Measurements from ENCODE around the gene CFAP54. TPM values are rescaled to one million over a fixed set of nuclear protein-coding genes. Genes with fewer than 3 reads are reported as not detected.

CFAP54 gene
- total and polyA plus RNA-seq, 2 of the 4 experiments (the other 2 are of a cell fraction) = 0.18 to 0.41 TPM

DNA sequence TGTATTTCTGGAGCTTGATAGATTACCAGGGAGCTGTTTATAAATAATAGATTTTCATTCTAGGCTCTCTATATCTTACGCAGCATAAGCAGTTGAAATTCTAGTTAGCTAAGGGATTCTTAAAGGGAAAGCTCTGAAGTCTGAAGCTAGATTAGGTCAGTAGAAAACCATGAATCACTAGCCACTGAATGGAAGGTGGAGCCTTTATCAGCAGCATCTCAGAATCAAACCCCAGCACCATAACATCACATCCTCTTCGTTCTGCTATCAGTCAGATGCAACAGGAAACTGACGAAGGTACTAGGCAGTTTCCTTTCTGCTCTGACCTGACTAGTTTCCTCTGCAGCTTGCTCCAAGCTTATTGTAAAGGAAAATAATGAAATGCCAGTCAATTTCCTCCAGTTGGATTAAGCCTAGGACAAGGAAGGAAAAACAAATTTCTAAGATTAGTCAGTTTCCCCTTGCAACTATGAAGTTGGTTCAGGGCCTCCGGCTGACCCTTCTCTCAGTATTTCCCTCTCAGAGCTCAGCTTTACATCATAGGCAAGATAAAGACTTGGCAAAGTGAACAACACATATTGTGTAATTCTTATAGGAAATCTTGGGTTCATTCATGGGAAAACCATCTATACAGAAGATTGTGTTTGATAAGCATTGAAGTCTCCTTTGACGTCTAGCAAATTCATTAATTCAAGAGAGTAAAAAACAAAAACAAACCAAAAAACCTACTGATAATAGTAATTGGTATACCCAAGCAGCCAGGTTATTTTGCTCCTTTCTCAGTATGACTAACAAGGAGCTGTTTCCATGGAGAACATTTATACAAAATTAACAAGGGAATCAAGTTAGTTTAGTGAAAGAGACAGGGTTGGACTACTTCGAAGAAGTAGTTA lies 43.4 kb upstream of the CFAP54 start:
- H3K9ac ChIP-seq (ENCODE audit: low read depth, low read length) = no peak overlapping the region; the same call in 1 of the 2 replicates
- in situ Hi-C loops (cut with MboI; ENCODE audit: low sequenced_read_pairs) = no loop called here
- TF ChIP-seq RFX5 (IDR thresholded peaks at IDR 0.05; ENCODE audit: low read depth, low read length) (no peak), NFE2L2 (IDR thresholded peaks at IDR 0.05; ENCODE audit: low read depth, low read length) (no peak), BHLHE40 (IDR thresholded peaks at IDR 0.05; ENCODE audit: low read depth, low read length) (no peak), CEBPB (IDR thresholded peaks at IDR 0.05; ENCODE audit: low read depth, low read length) (peak; percentile 94), FOS (IDR thresholded peaks at IDR 0.05; ENCODE audit: low read depth, low read length) (peak; percentile 33; the same call in 1 of the 2 replicates), RCOR1 (IDR thresholded peaks at IDR 0.05; ENCODE audit: insufficient replicate concordance, low read length) (no peak), RAD21 (IDR thresholded peaks at IDR 0.05; ENCODE audit: low read length) (peak; percentile 26), CHD1 (IDR thresholded peaks at IDR 0.05; ENCODE audit: low read depth, low read length) (no peak), SMC3 (IDR thresholded peaks at IDR 0.05; ENCODE audit: low read depth, low read length) (no peak)
- TF ChIP-seq, protein P1, sequence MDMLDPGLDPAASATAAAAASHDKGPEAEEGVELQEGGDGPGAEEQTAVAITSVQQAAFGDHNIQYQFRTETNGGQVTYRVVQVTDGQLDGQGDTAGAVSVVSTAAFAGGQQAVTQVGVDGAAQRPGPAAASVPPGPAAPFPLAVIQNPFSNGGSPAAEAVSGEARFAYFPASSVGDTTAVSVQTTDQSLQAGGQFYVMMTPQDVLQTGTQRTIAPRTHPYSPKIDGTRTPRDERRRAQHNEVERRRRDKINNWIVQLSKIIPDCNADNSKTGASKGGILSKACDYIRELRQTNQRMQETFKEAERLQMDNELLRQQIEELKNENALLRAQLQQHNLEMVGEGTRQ (IDR thresholded peaks at IDR 0.05; ENCODE audit: low read depth, low read length) = no peak
- TF ChIP-seq, protein P2, sequence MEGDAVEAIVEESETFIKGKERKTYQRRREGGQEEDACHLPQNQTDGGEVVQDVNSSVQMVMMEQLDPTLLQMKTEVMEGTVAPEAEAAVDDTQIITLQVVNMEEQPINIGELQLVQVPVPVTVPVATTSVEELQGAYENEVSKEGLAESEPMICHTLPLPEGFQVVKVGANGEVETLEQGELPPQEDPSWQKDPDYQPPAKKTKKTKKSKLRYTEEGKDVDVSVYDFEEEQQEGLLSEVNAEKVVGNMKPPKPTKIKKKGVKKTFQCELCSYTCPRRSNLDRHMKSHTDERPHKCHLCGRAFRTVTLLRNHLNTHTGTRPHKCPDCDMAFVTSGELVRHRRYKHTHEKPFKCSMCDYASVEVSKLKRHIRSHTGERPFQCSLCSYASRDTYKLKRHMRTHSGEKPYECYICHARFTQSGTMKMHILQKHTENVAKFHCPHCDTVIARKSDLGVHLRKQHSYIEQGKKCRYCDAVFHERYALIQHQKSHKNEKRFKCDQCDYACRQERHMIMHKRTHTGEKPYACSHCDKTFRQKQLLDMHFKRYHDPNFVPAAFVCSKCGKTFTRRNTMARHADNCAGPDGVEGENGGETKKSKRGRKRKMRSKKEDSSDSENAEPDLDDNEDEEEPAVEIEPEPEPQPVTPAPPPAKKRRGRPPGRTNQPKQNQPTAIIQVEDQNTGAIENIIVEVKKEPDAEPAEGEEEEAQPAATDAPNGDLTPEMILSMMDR (conservative IDR thresholded peaks at IDR 0.05; ENCODE audit: low read depth, low read length) = no peak
- TF ChIP-seq, protein P3, sequence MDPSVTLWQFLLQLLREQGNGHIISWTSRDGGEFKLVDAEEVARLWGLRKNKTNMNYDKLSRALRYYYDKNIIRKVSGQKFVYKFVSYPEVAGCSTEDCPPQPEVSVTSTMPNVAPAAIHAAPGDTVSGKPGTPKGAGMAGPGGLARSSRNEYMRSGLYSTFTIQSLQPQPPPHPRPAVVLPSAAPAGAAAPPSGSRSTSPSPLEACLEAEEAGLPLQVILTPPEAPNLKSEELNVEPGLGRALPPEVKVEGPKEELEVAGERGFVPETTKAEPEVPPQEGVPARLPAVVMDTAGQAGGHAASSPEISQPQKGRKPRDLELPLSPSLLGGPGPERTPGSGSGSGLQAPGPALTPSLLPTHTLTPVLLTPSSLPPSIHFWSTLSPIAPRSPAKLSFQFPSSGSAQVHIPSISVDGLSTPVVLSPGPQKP (IDR thresholded peaks at IDR 0.05; ENCODE audit: borderline replicate concordance, low read depth, low read length) = no peak

More for the DNA sequence above, 43.4 kb upstream of the CFAP54 start:
- H3K23ac ChIP-seq (ENCODE audit: low read depth, low read length) = no peak overlapping the region; the same call in 1 of the 2 replicates
- no peaks in the 10 kb centered on the region for H4K20me1 ChIP-seq (ENCODE audit: insufficient read depth, low read length)
- H2BK15ac ChIP-seq (ENCODE audit: low read depth, low read length) = peak overlapping the region; percentile 46; the same call in 1 of the 3 replicates
- dilution Hi-C loops (cut with HindIII; ENCODE audit: low sequenced_read_pairs, unreplicated experiment) = no loop called here
- peak overlapping the region; percentile 56 for H4K91ac ChIP-seq (ENCODE audit: insufficient read depth, low read depth, low read length)
- H3K9me3 ChIP-seq (ENCODE audit: control insufficient read depth, insufficient read depth, low read length) = no peaks in the 10 kb centered on the region
- peak overlapping the region; percentile 79 for H3K4ac ChIP-seq (ENCODE audit: low read depth, low read length)
- H2AK5ac ChIP-seq (ENCODE audit: low read depth, low read length) = no peak overlapping the region
- H2AK9ac ChIP-seq (replicated peaks; ENCODE audit: low read depth, low read length, poor library complexity) = no peak overlapping the region
- peak overlapping the region; percentile 84 for H2BK120ac ChIP-seq (ENCODE audit: low read depth, low read length)
- H2BK20ac ChIP-seq (ENCODE audit: low read depth, low read length) = peak overlapping the region; percentile 84; the same call in 1 of the 2 replicates
- peak overlapping the region; percentile 59; the same call in 1 of the 2 replicates for H4K5ac ChIP-seq (ENCODE audit: low read depth, low read length)
- DNase-seq (peak; percentile 99), ATAC-seq (ENCODE audit: low read depth) (peak; percentile 93)
- H3K36me3 ChIP-seq (ENCODE audit: control insufficient read depth, insufficient read depth, low read length) = no peaks in the 10 kb centered on the region
- H2AFZ ChIP-seq (replicated peaks; ENCODE audit: low read length, poor library complexity) = no peak overlapping the region
- H3K18ac ChIP-seq (ENCODE audit: low read depth, low read length) = peak overlapping the region; percentile 92; the same call in 1 of the 2 replicates
- peak overlapping the region; percentile 65 for H3K4me2 ChIP-seq (ENCODE audit: low read depth, low read length)
- peak overlapping the region; percentile 29; the same call in 1 of the 2 replicates for H3K56ac ChIP-seq (ENCODE audit: extremely low read depth, insufficient read depth, low read length)
- no TSS peak for BruUV-seq (replicated peaks)
- intact Hi-C loops (cut with micrococcal nuclease) = loop anchor here (1.0 kb wide), 1 partner anchor 45 kb away; no protein-coding TSS in a partner anchor
- peak overlapping the region; percentile 51 to 70 for H4K8ac ChIP-seq (ENCODE audit: low read depth in 2 of 2, low read length in 2 of 2)
- ChIA-PET POLR2A (ENCODE audit: unreplicated experiment) (interaction anchor here (0.6 to 1.1 kb wide), 3 partner anchors 19 to 71 kb away, joined by 3 to 14 read pairs (median 4); no protein-coding TSS in a partner anchor), CTCF (interaction anchor here (1.1 kb wide), 1 partner anchor 45 kb away, joined by 5 read pairs; no protein-coding TSS in a partner anchor)
- peak overlapping the region; percentile 57; the same call in 1 of the 2 replicates for H3K14ac ChIP-seq (replicated peaks; ENCODE audit: low read depth, low read length)
- peak overlapping the region; percentile 87 for H2BK5ac ChIP-seq (ENCODE audit: low read depth, low read length, poor library complexity, severe bottlenecking)
- H3K27ac ChIP-seq (ENCODE audit: insufficient read depth, low read length) = peak overlapping the region; percentile 68
- H3K4me3 ChIP-seq (ENCODE audit: insufficient read depth, low read depth, low read length) = no peak overlapping the region
- H3K27me3 ChIP-seq (ENCODE audit: control insufficient read depth, insufficient read depth, low read length) = no peaks in the 10 kb centered on the region
- no CpG with 5 or more reads among the region's 6 CpGs for WGBS, 2 experiments (ENCODE audit: extremely low coverage in 2 of 2, insufficient read length in 1 of 2)
- H3K9me1 ChIP-seq (ENCODE audit: insufficient read depth, low read length) = no peaks in the 10 kb centered on the region
- H3K4me1 ChIP-seq (ENCODE audit: control insufficient read depth, insufficient read depth, low read length) = peaks cover 7% of the 10 kb centered on the region
- no peaks in the 10 kb centered on the region for H3K79me1 ChIP-seq (ENCODE audit: low read depth in 1 of 2, low read length in 2 of 2)

All from IMR-90 (cell line).